Fibroblast of pulmonary artery (primary cell): ENCODE measurements around the gene GGT6.

Experiments
- DNase-seq: peaks from one replicate; pipeline ENCODE4 v3.0.0-alpha.2; 2010; ENCODE audit warnings: low read depth
- H3K4me3 ChIP-seq: replicated peaks from 2 replicates; pipeline ENCODE4 v1.5.1; 2011; ENCODE audit warnings: low read depth, mild to moderate bottlenecking, control low read depth, low read length, moderate library complexity
- CTCF ChIP-seq: IDR thresholded peaks from 2 replicates; pipeline ENCODE4 v1.5.1; 2011; ENCODE audit warnings: mild to moderate bottlenecking, control low read depth, low read length, inconsistent platforms; ENCODE audit errors: missing control alignments

Gene GGT6

DNA sequence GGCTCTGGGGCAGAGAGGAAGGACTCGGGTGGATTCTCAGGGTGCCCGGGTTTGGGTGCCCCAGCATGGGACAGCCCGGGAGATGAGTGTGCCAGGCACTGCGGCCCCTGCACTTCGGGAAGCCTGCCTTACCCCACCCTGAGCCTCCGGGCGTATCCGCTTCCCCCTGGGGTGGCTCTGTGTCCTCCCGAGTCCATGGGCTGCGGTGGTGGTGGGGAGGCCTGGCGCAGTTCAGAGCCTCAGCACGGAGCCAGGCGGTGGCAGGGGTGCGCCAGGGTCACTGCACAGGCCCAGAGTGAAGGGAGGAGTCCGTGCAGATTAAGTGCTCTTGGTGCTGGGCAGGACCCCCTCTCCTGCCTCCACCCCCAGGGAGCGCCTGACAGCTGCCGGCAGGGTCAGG lies 25.9 kb downstream of the GGT6 start:
- H3K4me3 ChIP-seq: no peak overlapping the region
- no peak for DNase-seq
- TF ChIP-seq CTCF: no peak

GRCh38 chr17:4533523-4534504 lies 26.6 kb downstream of the GGT6 start:
- TF ChIP-seq CTCF: no peak
- H3K4me3 ChIP-seq: no peak overlapping the region
- no peak for DNase-seq

- no peak overlapping the region for H3K4me3 ChIP-seq
- TF ChIP-seq CTCF: no peak
- DNase-seq: no peak
Measured at GRCh38 chr17:4532860-4533522, 27.4 kb downstream of the GGT6 start.

- DNase-seq: no peak
- no peak overlapping the region for H3K4me3 ChIP-seq
- TF ChIP-seq CTCF: no peak
Measured at GRCh38 chr17:4531988-4532736, 28.2 kb downstream of the GGT6 start.

DNA sequence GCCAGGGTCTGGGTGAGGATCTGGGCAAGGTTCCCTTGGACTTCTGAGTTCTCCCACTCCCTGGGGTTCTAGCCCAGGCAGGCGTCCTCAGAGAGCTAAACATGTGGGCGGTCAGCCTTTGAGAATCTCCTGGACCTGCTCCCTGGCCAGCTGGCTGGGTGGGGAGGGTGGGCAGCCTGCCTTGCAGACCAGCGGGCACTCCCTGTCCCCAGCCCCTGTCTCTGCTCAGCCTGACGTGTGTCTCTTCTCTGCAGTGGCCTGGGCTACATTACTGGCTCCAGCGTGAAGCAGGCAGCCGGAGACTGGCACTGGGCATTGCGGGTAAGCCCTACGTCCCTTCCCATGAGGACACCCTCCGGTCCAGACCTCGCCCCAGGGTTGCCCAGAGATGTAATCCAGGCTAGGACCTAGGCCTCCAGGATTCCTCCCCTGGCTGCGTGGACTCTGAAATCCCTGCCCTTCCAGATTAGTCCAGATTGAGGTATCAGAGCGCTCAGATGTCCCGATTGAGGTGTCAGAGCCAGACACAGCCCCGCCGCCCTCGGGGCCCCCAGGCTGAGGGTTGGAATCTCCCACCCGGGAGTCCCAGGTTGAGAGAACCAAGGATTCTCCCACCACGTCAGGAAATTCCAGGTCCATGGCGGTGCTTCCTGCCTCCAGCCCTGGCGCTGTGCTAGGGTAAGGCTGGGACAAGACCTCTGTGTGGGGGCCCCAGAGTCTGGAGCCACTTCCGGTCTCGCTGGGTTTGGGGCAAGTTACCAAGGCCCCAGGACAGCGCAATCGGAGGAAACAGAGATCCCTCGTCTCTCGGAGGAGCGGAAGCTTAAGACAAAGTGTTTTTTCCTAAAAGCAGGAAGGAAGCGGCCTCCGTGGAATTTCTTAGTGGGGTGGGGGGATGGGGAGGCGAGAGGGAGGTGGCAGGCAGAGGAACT lies 29.3 kb downstream of the GGT6 start:
- DNase-seq: peak; percentile 34
- no peak overlapping the region for H3K4me3 ChIP-seq
- TF ChIP-seq CTCF: no peak
